K562 (cell line): ENCODE results near the gene MRPL11. TPM values are rescaled to one million over a fixed set of nuclear protein-coding genes. Genes with fewer than 3 reads are reported as not detected.

Experiments
- ATAC-seq: fragments of 200-7000 bp; cut with Tn5 transposase; 3 replicates; pipeline ENCODE4 v1.9.1; 2020; ENCODE audit warnings: moderate library complexity
- BruUV-seq: library from RNA; stranded (reverse); fragments of 400-500 nt; replicated peaks from 2 replicates; lab custom pipeline; 2021; lab: Mats Ljungman, UMichigan
- CTCF ChIA-PET: fragments of 300-600 bp; formaldehyde crosslinking; extraction: SDS; loops from one replicate; lab custom pipeline; 2021; ENCODE audit warnings: low intra/inter-chr PET ratio; lab: Yijun Ruan, JAX
- POLR2A ChIA-PET: fragments of 300-600, 350-650 bp; sonication (Branson Sonifier 250); formaldehyde crosslinking; extraction: SDS; loops from one replicate; lab custom pipeline; 2021; ENCODE audit warnings: antibody characterized with exemption, inconsistent platforms; lab: Yijun Ruan, JAX
- DNase-seq, 4 experiments: peaks; one replicate each; pipeline versions ENCODE4 v3.0.0 to v3.0.0-alpha.2; 2011 to 2018; ENCODE audit warnings: low spot score in 3 of 4, mixed read lengths in 3 of 4; ENCODE audit errors: extremely low read depth in 1 of 4
- FAIRE-seq: peaks from 2 replicates; lab custom pipeline; 2011; peaks lifted over from hg19 to GRCh38; lab: Jason Lieb, UNC
- H2AFZ ChIP-seq: 2 replicates; pipeline ENCODE4 v1.6.0; 2011; ENCODE audit warnings: low read depth, low read length, control low read depth, inconsistent platforms
- H3K27ac ChIP-seq: fragments of 200-600 bp; 3 replicates; pipeline ENCODE4 v1.8.0; 2011; ENCODE audit warnings: low read depth, mild to moderate bottlenecking, control low read depth, inconsistent platforms, low read length, moderate library complexity, mixed read lengths; ENCODE audit errors: extremely low read depth
- H3K27me3 ChIP-seq, 2 experiments: fragments of 300-600 bp in 1 of 2; 2 replicates in 1 of 2; 3 replicates in 1 of 2; pipeline versions ENCODE4 v1.6.0 to v1.8.0; 2011; ENCODE audit warnings: inconsistent platforms in 2 of 2, low read length in 2 of 2, mild to moderate bottlenecking in 1 of 2, mixed read lengths in 1 of 2, moderate library complexity in 1 of 2; ENCODE audit not compliant: control insufficient read depth in 2 of 2, insufficient read depth in 2 of 2
- H3K36me3 ChIP-seq: fragments of 300-600 bp; 3 replicates; pipeline ENCODE4 v1.8.0; 2011; ENCODE audit warnings: mild to moderate bottlenecking, low read length, inconsistent platforms; ENCODE audit not compliant: control insufficient read depth, insufficient read depth
- H3K4me1 ChIP-seq, 2 experiments: fragments of 200-600 bp in 1 of 2; replicated peaks in 1 of 2; 2 replicates in 1 of 2; 3 replicates in 1 of 2; pipeline versions ENCODE4 v1.5.1 to v1.8.0; 2011; ENCODE audit warnings: inconsistent platforms in 2 of 2, low read length in 2 of 2, mild to moderate bottlenecking in 1 of 2, mixed read lengths in 1 of 2, moderate library complexity in 1 of 2; ENCODE audit not compliant: control insufficient read depth in 2 of 2, insufficient read depth in 2 of 2
- H3K4me2 ChIP-seq: 2 replicates; pipeline ENCODE4 v1.6.1; 2011; ENCODE audit warnings: low read length, control low read depth, inconsistent platforms, mixed read lengths; ENCODE audit not compliant: insufficient read depth
- H3K4me3 ChIP-seq: fragments of 200-600 bp; sonication (generic), shearing (Covaris generic); 2 replicates; pipeline ENCODE4 v1.5.1; 2016; ENCODE audit warnings: control low read depth, inconsistent platforms
- H3K79me2 ChIP-seq: fragments of 200-600 bp; 3 replicates; pipeline ENCODE4 v1.8.0; 2011; ENCODE audit warnings: low read length, inconsistent platforms; ENCODE audit not compliant: control insufficient read depth, insufficient read depth
- H3K9ac ChIP-seq, 2 experiments: 2 replicates each; pipeline versions ENCODE4 v1.6.0 to v1.6.1; 2011; ENCODE audit warnings: low read depth in 2 of 2, low read length in 2 of 2, control low read depth in 1 of 2, inconsistent platforms in 1 of 2, mild to moderate bottlenecking in 1 of 2, mixed read lengths in 1 of 2; ENCODE audit not compliant: insufficient read depth in 1 of 2
- H3K9me1 ChIP-seq: one replicate; pipeline ENCODE4 v1.6.0; 2011; ENCODE audit warnings: inconsistent platforms, mild to moderate bottlenecking, low read length, moderate library complexity; ENCODE audit not compliant: control insufficient read depth, insufficient read depth
- H3K9me3 ChIP-seq: replicated peaks from 2 replicates; pipeline ENCODE4 v1.5.1; 2011; ENCODE audit warnings: low read depth, low read length, inconsistent platforms; ENCODE audit not compliant: control insufficient read depth, insufficient read depth
- H4K20me1 ChIP-seq: replicated peaks from 2 replicates; pipeline ENCODE4 v1.6.1; 2011; ENCODE audit warnings: low read length, inconsistent platforms, mixed read lengths; ENCODE audit not compliant: control insufficient read depth, insufficient read depth
- FOXO4 ChIP-seq: fragments of 450-650 bp; formaldehyde crosslinking; IDR thresholded peaks from 2 replicates; pipeline ENCODE4 v1.4.0; 2020; ENCODE audit warnings: mild to moderate bottlenecking, moderate library complexity
- HMG20B ChIP-seq: fragments of 250-450 bp; sonication (Bioruptor Pico); IDR thresholded peaks from 2 replicates; pipeline ENCODE4 v1.5.0; 2021; ENCODE audit warnings: mild to moderate bottlenecking
- JUNB ChIP-seq: fragments of 450-650 bp; formaldehyde crosslinking; conservative IDR thresholded peaks from 2 replicates; pipeline ENCODE4 v1.4.0; 2020; ENCODE audit warnings: mild to moderate bottlenecking
- MAFK ChIP-seq: IDR thresholded peaks from 2 replicates; pipeline ENCODE4 v1.6.1; 2011; ENCODE audit warnings: low read length, improper control_type of control experiment
- PREB ChIP-seq: sonication (generic); formaldehyde crosslinking; IDR thresholded peaks from 2 replicates; pipeline ENCODE4 v1.8.1; 2023; ENCODE audit warnings: mild to moderate bottlenecking, missing genetic modification reagents
- ZNF133 ChIP-seq: fragments of 250-450 bp; sonication (Bioruptor Pico); IDR thresholded peaks from 2 replicates; pipeline ENCODE4 v1.4.0; 2020; ENCODE audit warnings: mild to moderate bottlenecking
- ZNF436 ChIP-seq: fragments of 250-450, 450-650 bp; sonication (Bioruptor Pico); formaldehyde crosslinking; IDR thresholded peaks from 2 replicates; pipeline ENCODE4 v1.7.0; 2020; ENCODE audit warnings: mild to moderate bottlenecking
- ZNF444 ChIP-seq: fragments of 250-450 bp; sonication (Bioruptor Pico); IDR thresholded peaks from 2 replicates; pipeline ENCODE4 v1.4.0; 2020; ENCODE audit warnings: mild to moderate bottlenecking, moderate library complexity
- ZNF707 ChIP-seq: fragments of 250-450 bp; sonication (Bioruptor Pico); conservative IDR thresholded peaks from 2 replicates; pipeline ENCODE4 v1.8.0; 2022; ENCODE audit warnings: inconsistent platforms, mild to moderate bottlenecking, moderate library complexity
- ZNF780A ChIP-seq: fragments of 250-450 bp; sonication (Bioruptor Pico); IDR thresholded peaks from 2 replicates; pipeline ENCODE4 v1.5.0; 2021; ENCODE audit warnings: mild to moderate bottlenecking
- ZSCAN32 ChIP-seq: fragments of 450-650 bp; formaldehyde crosslinking; IDR thresholded peaks from 2 replicates; pipeline ENCODE4 v1.4.0; 2020; ENCODE audit warnings: mild to moderate bottlenecking, moderate library complexity
- WGBS: fragments of 100-300 bp; shearing (Covaris generic); methylation state at CpG from one replicate; pipeline ENCODE4 v1.1.6; 2016; ENCODE audit warnings: low coverage, mixed read lengths; ENCODE audit not compliant: insufficient coverage; ENCODE audit errors: missing lambda C conversion rate; 5-methylcytosine and 5-hydroxymethylcytosine counted together
- in situ Hi-C: fragments of 300-500 bp; cut with MboI; formaldehyde crosslinking; loops from 4 replicates; pipeline ENCODE4 v1.15.0; 2018; ENCODE audit warnings: inconsistent platforms, mixed read lengths
- intact Hi-C: fragments of 100-400 bp; cut with micrococcal nuclease; formaldehyde crosslinking; loops from 2 replicates; pipeline ENCODE4 v1.14.2; 2022
- polyA plus RNA-seq, 8 experiments: library from polyadenylated mRNA; depleted of rRNA in 4 of 8; stranded (reverse) in 5 of 8; unstranded in 3 of 8; fragments of >200 nt; fragmentation: Nextera tagmentation in 2 of 8; fragmentation: Illumina TruSeq in 1 of 8; extraction: Ambion mirVana in 2 of 8; extraction: Trizol in 1 of 8; gene quantifications; 2 replicates each; pipeline versions ENCODE4 v1.2.1 to v1.2.3, GENCODE V29; 2011 to 2014; ENCODE audit warnings: inconsistent platforms in 1 of 8, missing spikeins in 1 of 8
- total RNA-seq, 7 experiments: library from RNA; depleted of rRNA in 6 of 7; stranded (reverse); fragments of >200 nt in 6 of 7; fragmentation: Illumina TruSeq in 2 of 7; extraction: Trizol in 2 of 7; gene quantifications; 2 replicates each; pipeline versions ENCODE4 v1.2.1 to v1.2.3, GENCODE V29; 2011 to 2021; ENCODE audit warnings: low replicate concordance in 1 of 7
- TF ChIP-seq, protein P1 (sequence below): fragments of 450-650 bp; IDR thresholded peaks from 2 replicates; pipeline ENCODE4 v1.6.1; 2016
- TF ChIP-seq, protein P2 (sequence below), 2 experiments: fragments of 450-650 bp in 1 of 2; IDR thresholded peaks; 2 replicates each; pipeline ENCODE4 v1.6.1; 2011 to 2017; ENCODE audit warnings: low read depth in 2 of 2, antibody characterized with exemption in 1 of 2, borderline replicate concordance in 1 of 2, low read length in 1 of 2, mild to moderate bottlenecking in 1 of 2, mixed read lengths in 1 of 2; ENCODE audit not compliant: control insufficient read depth in 1 of 2

The MRPL11 gene
- total and polyA plus RNA-seq, 9 of the 15 experiments (the other 6 are each of a cell fraction or from before 2014, with no cell fraction given) = 33.0 to 173 (median 91.9) TPM

DNA sequence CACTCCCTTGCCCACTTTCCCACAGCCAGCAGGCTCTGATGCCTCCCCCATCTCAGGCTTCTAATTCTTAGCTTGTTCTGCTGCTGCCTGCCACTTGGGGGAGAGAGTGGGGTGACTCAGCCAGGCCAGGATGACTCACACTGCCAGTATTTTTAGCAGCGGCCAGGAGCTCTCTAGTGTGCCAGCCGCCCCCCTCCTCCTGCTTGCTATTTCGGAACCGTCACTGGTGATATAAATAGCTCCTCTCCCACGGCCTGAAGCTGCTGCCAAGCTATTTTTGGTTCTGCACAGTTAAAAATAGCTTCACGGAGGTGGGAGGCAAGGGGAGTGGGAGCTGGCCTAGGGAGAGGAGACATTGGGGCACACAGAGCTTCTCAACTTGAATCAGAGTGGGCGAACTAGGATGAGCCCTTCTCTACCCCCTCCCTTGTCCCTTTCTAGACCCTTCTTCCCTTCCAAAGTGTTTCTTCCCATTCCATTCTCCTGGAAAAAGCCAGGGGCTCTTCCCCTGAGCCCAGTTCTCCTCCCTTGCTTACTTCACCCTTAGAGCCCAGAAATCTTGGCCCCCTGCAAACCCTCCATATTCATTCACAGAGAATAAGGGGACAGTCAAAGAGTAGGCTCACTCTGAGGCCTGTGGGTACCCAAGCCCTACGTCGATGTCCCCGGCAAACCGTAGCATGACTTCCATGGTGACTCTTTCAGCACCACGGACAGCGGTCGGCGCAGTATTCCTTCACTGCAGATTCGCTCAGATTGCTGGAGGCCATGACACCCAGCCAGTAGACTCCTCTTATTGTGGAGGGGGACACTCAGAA is 20.3 kb downstream of the MRPL11 start:
- intact Hi-C loops = no loop called here
- Histone ChIP-seq H3K36me3 (no peaks in the 10 kb centered on the region), H4K20me1 (peaks cover 16% of the 10 kb centered on the region), H3K4me3 (no peak overlapping the region), H3K9me3 (no peaks in the 10 kb centered on the region), H3K9me1 (peaks cover 6% of the 10 kb centered on the region), H3K27me3 (peaks cover 6 to 15% of the 10 kb centered on the region in 2 experiments; a peak in 4 of 5 replicates), H3K4me1 (peaks cover 2 to 8% of the 10 kb centered on the region in 2 experiments; a peak in 2 of 5 replicates), H3K4me2 (no peak overlapping the region), H3K79me2 (no peaks in the 10 kb centered on the region), H3K9ac (no peak overlapping the region), H3K27ac (no peak overlapping the region), H2AFZ (no peak overlapping the region)
- no TSS peak for BruUV-seq
- peak; percentile 83 for FAIRE-seq
- 3% methylated on average over 16 of the region's 16 CpGs for WGBS
- peak; percentile 94 for ATAC-seq
- ChIA-PET POLR2A (interaction anchor here (0.6 to 1.0 kb wide), 3 partner anchors 16 to 277 kb away, joined by 3 to 4 read pairs (median 3); no protein-coding TSS in a partner anchor), CTCF (interaction anchor here (0.6 to 2.2 kb wide), 5 partner anchors 10 to 413 kb away, joined by 3 to 12 read pairs (median 4); partner anchors contain the start of gene MRPL11)
- in situ Hi-C loops = no loop called here
- peak; percentile 74 to 84 (median 78) for DNase-seq
- peak; percentile 75; the same call in 1 of the 2 replicates for TF ChIP-seq JUNB (CRISPR knock-in tag)
- TF ChIP-seq ZNF444 (CRISPR knock-in tag) = no peak
- TF ChIP-seq ZNF780A (CRISPR knock-in tag) = no peak
- no peak for TF ChIP-seq PREB
- TF ChIP-seq FOXO4 (CRISPR knock-in tag) = no peak
- TF ChIP-seq HMG20B = no peak
- no peak for TF ChIP-seq ZNF436
- no peak for TF ChIP-seq ZSCAN32 (CRISPR knock-in tag)
- no peak for TF ChIP-seq ZNF707 (CRISPR knock-in tag)
- TF ChIP-seq, protein P1, sequence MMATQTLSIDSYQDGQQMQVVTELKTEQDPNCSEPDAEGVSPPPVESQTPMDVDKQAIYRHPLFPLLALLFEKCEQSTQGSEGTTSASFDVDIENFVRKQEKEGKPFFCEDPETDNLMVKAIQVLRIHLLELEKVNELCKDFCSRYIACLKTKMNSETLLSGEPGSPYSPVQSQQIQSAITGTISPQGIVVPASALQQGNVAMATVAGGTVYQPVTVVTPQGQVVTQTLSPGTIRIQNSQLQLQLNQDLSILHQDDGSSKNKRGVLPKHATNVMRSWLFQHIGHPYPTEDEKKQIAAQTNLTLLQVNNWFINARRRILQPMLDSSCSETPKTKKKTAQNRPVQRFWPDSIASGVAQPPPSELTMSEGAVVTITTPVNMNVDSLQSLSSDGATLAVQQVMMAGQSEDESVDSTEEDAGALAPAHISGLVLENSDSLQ = no peak
- TF ChIP-seq, protein P2, sequence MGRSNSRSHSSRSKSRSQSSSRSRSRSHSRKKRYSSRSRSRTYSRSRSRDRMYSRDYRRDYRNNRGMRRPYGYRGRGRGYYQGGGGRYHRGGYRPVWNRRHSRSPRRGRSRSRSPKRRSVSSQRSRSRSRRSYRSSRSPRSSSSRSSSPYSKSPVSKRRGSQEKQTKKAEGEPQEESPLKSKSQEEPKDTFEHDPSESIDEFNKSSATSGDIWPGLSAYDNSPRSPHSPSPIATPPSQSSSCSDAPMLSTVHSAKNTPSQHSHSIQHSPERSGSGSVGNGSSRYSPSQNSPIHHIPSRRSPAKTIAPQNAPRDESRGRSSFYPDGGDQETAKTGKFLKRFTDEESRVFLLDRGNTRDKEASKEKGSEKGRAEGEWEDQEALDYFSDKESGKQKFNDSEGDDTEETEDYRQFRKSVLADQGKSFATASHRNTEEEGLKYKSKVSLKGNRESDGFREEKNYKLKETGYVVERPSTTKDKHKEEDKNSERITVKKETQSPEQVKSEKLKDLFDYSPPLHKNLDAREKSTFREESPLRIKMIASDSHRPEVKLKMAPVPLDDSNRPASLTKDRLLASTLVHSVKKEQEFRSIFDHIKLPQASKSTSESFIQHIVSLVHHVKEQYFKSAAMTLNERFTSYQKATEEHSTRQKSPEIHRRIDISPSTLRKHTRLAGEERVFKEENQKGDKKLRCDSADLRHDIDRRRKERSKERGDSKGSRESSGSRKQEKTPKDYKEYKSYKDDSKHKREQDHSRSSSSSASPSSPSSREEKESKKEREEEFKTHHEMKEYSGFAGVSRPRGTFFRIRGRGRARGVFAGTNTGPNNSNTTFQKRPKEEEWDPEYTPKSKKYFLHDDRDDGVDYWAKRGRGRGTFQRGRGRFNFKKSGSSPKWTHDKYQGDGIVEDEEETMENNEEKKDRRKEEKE (IDR thresholded peaks at IDR 0.05; ENCODE audit: borderline replicate concordance in 1 of 2, control insufficient read depth in 1 of 2, low read depth in 2 of 2, low read length in 1 of 2) = no peak
- no peak for TF ChIP-seq ZNF133
- no peak for TF ChIP-seq MAFK
